ENCODE measurements around the gene KRTAP3-2.

GRCh38 chr17:41048441-41048840 lies 48.7 kb upstream of the KRTAP3-2 start:
- TF ChIP-seq EGR1 (IDR thresholded peaks at IDR 0.05) (no peak), USF1 (IDR thresholded peaks at IDR 0.05) (no peak), MAX (IDR thresholded peaks at IDR 0.05) (no peak), TEAD4 (IDR thresholded peaks at IDR 0.05) (no peak), CEBPB (IDR thresholded peaks at IDR 0.05) (no peak), FOXM1 (IDR thresholded peaks at IDR 0.05; ENCODE audit: borderline replicate concordance, low read depth) (no peak), YY1 (IDR thresholded peaks at IDR 0.05; ENCODE audit: low read depth) (no peak), CREB1 (IDR thresholded peaks at IDR 0.05; ENCODE audit: low read depth) (no peak), EP300 (IDR thresholded peaks at IDR 0.05; ENCODE audit: borderline replicate concordance) (no peak), REST (IDR thresholded peaks at IDR 0.05; ENCODE audit: low read depth) (no peak)
